ENCODE data around the gene CBLIF.

GRCh38 chr11:59782080-59782479 is 63.2 kb downstream of the CBLIF start:
- TF ChIP-seq CTCF (IDR thresholded peaks at IDR 0.05; ENCODE audit: insufficient read depth, low read length, poor library complexity, severe bottlenecking) (no peak), EZH2phosphoT487 (conservative IDR thresholded peaks at IDR 0.05; ENCODE audit: low read length) (no peak)
